OCI-M1 (cell line): Measurements from ENCODE around the gene CDHR1.
"Not testable (repeated sequence)": the region's sequence is repeated elsewhere in the genome, so short reads cannot be mapped to it uniquely, and the experiment has no call there.

ENCODE experiments used
- DNase-seq: peaks from one replicate; lab custom pipeline; 2025; lab: John Stamatoyannopoulos, UW

Gene CDHR1

GRCh38 chr10:84175436-84175835 is 18.9 kb upstream of the CDHR1 start:
- no peak for DNase-seq

GRCh38 chr10:84176351-84176750 is 18.0 kb upstream of the CDHR1 start:
- DNase-seq, result no peak

GRCh38 chr10:84176836-84177474 is 17.4 kb upstream of the CDHR1 start:
- DNase-seq, result no peak

GRCh38 chr10:84177541-84178141 is 16.7 kb upstream of the CDHR1 start:
- no peak for DNase-seq

- no peak for DNase-seq
Measured at GRCh38 chr10:84178160-84178609, 16.2 kb upstream of the CDHR1 start.

GRCh38 chr10:84179059-84179710 is 15.2 kb upstream of the CDHR1 start:
- no peak for DNase-seq

- DNase-seq, result not testable (repeated sequence)
Measured at GRCh38 chr10:84180386-84180785, 14.0 kb upstream of the CDHR1 start.

GRCh38 chr10:84181631-84182030 is 12.7 kb upstream of the CDHR1 start:
- DNase-seq, result no peak

GRCh38 chr10:84184517-84184916 is 9.8 kb upstream of the CDHR1 start:
- DNase-seq, result no peak

GRCh38 chr10:84185526-84186175 is 8.7 kb upstream of the CDHR1 start:
- DNase-seq, result no peak

- no peak for DNase-seq
Measured at GRCh38 chr10:84188815-84189214, 5.5 kb upstream of the CDHR1 start.

GRCh38 chr10:84190621-84191020 is 3.7 kb upstream of the CDHR1 start:
- DNase-seq, result no peak

GRCh38 chr10:84191106-84191505 is 3.2 kb upstream of the CDHR1 start:
- no peak for DNase-seq

- no peak for DNase-seq
Measured at GRCh38 chr10:84193327-84193726, 1.0 kb upstream of the CDHR1 start.

GRCh38 chr10:84193846-84194423 is 402 bp upstream of the CDHR1 start:
- DNase-seq, result no peak

GRCh38 chr10:84195044-84195830 is 900 bp downstream of the CDHR1 start:
- DNase-seq, result no peak

GRCh38 chr10:84196083-84196482 is 1.7 kb downstream of the CDHR1 start:
- DNase-seq, result no peak

- DNase-seq, result no peak
Measured at GRCh38 chr10:84196941-84197340, 2.6 kb downstream of the CDHR1 start.

- DNase-seq, result no peak
Measured at GRCh38 chr10:84197643-84198042, 3.3 kb downstream of the CDHR1 start.

- no peak for DNase-seq
Measured at GRCh38 chr10:84198206-84198915, 4.0 kb downstream of the CDHR1 start.
